Prostate gland (tissue), 2 donors: ENCODE measurements around the gene CD151.

Experiments
- POLR2A ChIP-seq: fragments of 450-650 bp; IDR thresholded peaks from one replicate; pipeline ENCODE4 v1.6.1; 2016; ENCODE audit warnings: antibody characterized with exemption, mild to moderate bottlenecking
- TF ChIP-seq, protein P1 (sequence below), 4 experiments: fragments of 200-600 bp in 2 of 4; fragments of 450-650 bp in 2 of 4; sonication (generic) in 2 of 4; IDR thresholded peaks; 1 replicate in 3 of 4; 2 replicates in 1 of 4; pipeline ENCODE4 v1.5.1; 2016 to 2019; ENCODE audit warnings: antibody characterized with exemption in 4 of 4, mild to moderate bottlenecking in 2 of 4, moderate library complexity in 2 of 4

DNA sequence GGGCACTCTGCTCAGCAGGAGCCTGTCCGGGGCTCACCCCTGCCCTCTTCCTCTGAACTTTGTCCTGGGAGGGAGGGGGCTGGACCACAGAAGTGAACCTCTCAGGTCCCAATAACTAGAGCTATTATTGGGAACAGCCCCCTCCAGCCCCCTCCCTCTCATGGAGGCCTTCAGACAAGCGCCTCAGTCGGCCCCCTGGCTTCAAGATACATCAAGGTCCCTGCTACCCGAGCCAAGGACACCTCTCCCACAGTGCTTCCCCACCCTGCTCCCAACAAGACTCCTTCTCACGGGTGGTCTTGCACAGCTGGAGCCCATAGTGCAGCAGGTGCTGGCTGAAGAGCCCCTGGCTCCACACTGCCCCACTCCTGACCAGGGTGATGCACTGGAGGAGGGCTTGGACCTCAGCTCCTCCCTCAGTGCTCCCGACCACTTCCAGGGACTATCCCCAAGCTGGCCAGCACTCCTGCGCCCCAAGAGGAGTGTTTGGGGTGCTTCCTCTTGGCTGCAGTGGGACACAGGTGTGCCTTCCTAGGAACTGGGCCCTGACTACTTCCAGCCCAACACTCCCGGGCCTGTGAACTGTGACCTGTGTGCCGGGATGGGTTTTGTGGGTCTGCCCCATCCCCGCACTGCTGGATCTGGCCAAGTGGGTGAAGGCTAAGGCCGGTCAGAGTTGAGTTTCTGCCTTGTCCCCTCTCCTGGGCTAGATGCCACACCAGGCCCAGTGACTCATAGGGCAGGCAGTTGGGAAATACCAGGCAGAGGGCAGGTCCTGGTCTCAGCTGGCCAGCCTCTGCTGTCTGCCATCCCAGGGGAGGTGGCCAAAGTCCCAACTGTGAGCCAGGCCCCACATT, 11.9 kb upstream of the CD151 start:
- no peak for TF ChIP-seq POLR2A
- TF ChIP-seq, protein P1, sequence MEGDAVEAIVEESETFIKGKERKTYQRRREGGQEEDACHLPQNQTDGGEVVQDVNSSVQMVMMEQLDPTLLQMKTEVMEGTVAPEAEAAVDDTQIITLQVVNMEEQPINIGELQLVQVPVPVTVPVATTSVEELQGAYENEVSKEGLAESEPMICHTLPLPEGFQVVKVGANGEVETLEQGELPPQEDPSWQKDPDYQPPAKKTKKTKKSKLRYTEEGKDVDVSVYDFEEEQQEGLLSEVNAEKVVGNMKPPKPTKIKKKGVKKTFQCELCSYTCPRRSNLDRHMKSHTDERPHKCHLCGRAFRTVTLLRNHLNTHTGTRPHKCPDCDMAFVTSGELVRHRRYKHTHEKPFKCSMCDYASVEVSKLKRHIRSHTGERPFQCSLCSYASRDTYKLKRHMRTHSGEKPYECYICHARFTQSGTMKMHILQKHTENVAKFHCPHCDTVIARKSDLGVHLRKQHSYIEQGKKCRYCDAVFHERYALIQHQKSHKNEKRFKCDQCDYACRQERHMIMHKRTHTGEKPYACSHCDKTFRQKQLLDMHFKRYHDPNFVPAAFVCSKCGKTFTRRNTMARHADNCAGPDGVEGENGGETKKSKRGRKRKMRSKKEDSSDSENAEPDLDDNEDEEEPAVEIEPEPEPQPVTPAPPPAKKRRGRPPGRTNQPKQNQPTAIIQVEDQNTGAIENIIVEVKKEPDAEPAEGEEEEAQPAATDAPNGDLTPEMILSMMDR (IDR thresholded peaks at IDR 0.05) = no peak
